Mesothelial cell of epicardium (in vitro differentiated cells): Measurements from ENCODE around the gene NFKBIA. TPM values are rescaled to one million over a fixed set of nuclear protein-coding genes. Genes with fewer than 3 reads are reported as not detected.
A peak's percentile ranks its signal among the peaks of the same experiment; 100 is the strongest.

Source experiments
- DNase-seq, 2 experiments: peaks; one replicate each; pipeline ENCODE4 v3.0.0; 2021; ENCODE audit warnings: low spot score in 2 of 2; ENCODE audit not compliant: unreplicated experiment in 2 of 2
- H3K27ac Mint-ChIP-seq: 2 replicates; pipeline ENCODE4 v1.8.0; 2021; ENCODE audit warnings: mixed read lengths
- H3K27me3 Mint-ChIP-seq: 2 replicates; pipeline ENCODE4 v1.8.0; 2021; ENCODE audit warnings: low read depth, mixed read lengths
- H3K36me3 Mint-ChIP-seq: 2 replicates; pipeline ENCODE4 v1.8.0; 2021; ENCODE audit warnings: mixed read lengths
- H3K4me1 Mint-ChIP-seq: 2 replicates; pipeline ENCODE4 v1.8.0; 2021; ENCODE audit warnings: mixed read lengths
- H3K4me3 Mint-ChIP-seq: 2 replicates; pipeline ENCODE4 v1.8.0; 2021; ENCODE audit warnings: mild to moderate bottlenecking, moderate library complexity, mixed read lengths
- H3K9me3 Mint-ChIP-seq: 2 replicates; pipeline ENCODE4 v1.8.0; 2021; ENCODE audit warnings: mixed read lengths
- CTCF ChIP-seq: fragments of 200-600 bp; sonication (generic); IDR thresholded peaks from one replicate; pipeline ENCODE4 v1.5.0; 2021; ENCODE audit warnings: antibody characterized with exemption; ENCODE audit not compliant: unreplicated experiment
- total RNA-seq: library from RNA; stranded (reverse); gene quantifications from 3 replicates; pipeline ENCODE4 v1.2.1, GENCODE V29; 2021

The NFKBIA gene
- total RNA-seq, 1 donor from 2014 or later, result 196 TPM

DNA sequence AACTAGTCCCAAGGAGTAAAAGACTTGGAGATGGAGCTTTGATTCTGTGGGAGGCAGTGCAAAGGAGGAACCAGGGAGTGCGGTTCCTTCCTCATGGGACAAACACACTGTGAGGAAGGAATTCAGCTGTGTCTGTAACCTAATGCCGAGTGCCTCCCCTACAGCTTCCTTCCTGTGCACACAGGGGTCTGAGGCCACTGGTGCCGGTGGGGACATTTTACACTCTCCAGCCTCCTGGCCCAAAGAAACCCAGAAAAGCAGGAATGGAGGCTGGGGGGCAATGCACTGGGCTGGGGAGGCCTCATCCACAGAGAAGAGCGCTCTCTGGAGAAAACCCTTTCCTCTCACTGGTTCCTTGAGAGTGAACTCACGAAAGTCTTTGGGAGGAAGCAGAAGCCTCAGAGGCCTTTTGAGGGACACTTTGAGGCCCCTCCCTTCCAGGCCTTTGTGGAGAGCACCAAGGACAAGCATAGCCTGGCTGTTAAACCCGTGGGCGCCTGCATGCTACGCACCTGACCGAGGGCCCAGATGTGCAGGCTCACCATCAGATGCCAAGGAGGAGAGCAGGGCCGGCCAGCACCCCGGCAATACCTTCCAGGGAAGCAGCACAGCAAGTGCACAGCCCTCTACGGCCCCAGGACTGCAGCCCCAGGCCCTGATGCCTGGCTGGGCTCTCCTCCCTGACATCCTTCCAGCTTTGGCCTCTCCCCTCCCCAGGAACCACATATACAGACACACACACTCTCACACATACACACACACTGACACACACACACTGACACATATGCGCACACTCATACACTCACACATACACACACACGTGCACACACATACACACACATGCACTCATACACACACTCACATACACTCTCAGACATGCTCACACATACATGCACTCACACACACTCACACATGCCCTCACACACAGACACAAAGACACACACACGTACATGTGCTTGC lies 52.0 kb downstream of the NFKBIA start:
- no peak for DNase-seq
- Mint-ChIP-seq H3K4me3 (no peak overlapping the region), H3K27me3 (no peaks in the 10 kb centered on the region), H3K36me3 (no peaks in the 10 kb centered on the region), H3K9me3 (no peaks in the 10 kb centered on the region), H3K4me1 (peaks cover 33% of the 10 kb centered on the region), H3K27ac (peak overlapping the region; percentile 10)
- no peak for TF ChIP-seq CTCF

- H3K4me3 Mint-ChIP-seq, result no peak overlapping the region
- no peak for TF ChIP-seq CTCF
- no peaks in the 10 kb centered on the region for H3K36me3 Mint-ChIP-seq
- peaks cover 38% of the 10 kb centered on the region for H3K4me1 Mint-ChIP-seq
- no peaks in the 10 kb centered on the region for H3K27me3 Mint-ChIP-seq
- no peaks in the 10 kb centered on the region for H3K9me3 Mint-ChIP-seq
- DNase-seq, result no peak
- H3K27ac Mint-ChIP-seq, result peak overlapping the region; percentile 1
These were observed 52.7 kb downstream of the NFKBIA start for GRCh38 chr14:35351897-35352273.

Other genes starting within 250 kb of the NFKBIA start
- gene PSMA6, start 112.4 kb downstream of the NFKBIA start, total RNA-seq, result 155 to 156 TPM (median 156 TPM) in 3 replicates
- not detected in 3 replicates for gene INSM2, start 129.4 kb upstream of the NFKBIA start, total RNA-seq